ENCODE measurements around the gene ARHGEF5.
"Not testable (repeated sequence)": the region's sequence is repeated elsewhere in the genome, so short reads cannot be mapped to it uniquely, and the experiment has no call there.

The ARHGEF5 gene

DNA sequence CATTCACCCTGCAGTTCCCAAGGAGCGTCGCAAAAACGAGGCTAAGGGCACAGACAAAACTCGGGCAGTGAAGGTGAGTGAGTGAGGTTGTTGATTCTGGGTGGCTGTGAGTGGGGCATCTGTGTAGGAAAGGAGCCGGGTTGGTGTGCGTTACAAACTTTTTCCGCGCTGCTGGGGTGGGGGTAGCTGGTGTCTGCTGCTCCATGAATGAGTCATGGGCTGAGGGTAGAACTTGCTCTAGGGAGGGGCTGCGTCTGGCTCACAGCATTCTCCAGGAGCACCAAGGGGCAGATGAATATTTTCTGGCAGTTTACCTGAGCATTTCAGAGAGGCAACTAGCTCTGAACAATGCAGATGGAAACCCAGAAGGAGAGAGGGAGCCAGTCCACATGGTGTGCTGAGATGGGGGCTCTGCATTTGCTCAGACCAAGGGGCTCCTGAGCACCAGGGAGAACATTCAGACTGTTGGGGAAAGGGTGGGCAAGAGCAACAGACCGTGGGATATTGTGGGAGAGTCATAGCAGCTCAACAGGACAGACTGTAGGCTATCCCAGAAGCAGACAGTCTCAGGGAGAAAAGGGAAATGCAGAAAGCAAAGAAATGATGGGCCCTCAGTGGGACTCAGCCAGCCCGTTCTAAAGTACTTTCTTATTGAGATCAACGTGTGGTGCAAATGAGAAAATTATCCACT lies 29.5 kb downstream of the ARHGEF5 start:
- no peak for FAIRE-seq

DNA sequence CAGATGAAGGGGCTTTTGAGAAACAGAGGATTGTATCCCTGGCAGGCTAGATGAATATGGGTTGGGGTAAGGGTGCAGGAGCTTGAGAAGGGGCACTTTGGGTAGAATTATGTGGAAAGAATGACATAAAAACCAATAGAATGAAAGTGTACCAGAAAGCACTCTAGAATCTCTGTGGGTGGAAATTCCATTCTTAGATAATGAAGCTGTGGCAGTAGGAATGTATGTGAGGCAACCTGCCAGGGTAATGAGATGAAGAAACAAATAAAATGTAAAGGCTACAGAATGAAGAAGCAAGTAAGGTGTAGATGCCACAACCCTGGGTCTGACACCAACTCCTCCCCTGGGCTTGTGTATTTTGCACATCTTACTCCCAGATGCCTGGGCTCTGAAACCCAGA lies 31.5 kb downstream of the ARHGEF5 start:
- FAIRE-seq = no peak

DNA sequence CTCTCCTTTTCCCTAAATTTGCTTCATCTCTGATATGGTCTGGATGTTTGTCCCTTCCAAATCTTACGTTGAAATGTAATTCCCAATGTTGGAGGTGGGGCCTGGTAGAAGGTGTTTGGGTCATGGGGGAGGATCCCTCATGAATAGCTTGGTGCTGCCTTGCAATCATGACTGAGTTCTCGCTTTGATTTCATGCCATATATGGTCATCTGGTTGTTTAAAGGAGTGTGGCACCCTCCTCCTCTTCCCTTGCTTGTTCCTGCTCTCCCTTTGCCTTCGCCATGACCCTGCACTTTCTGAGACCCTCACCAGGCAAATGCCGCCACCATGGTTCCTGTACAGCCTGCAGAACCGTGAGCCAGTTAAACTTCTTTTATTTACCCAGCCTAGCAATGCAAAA lies 33.7 kb downstream of the ARHGEF5 start:
- no peak for FAIRE-seq

DNA sequence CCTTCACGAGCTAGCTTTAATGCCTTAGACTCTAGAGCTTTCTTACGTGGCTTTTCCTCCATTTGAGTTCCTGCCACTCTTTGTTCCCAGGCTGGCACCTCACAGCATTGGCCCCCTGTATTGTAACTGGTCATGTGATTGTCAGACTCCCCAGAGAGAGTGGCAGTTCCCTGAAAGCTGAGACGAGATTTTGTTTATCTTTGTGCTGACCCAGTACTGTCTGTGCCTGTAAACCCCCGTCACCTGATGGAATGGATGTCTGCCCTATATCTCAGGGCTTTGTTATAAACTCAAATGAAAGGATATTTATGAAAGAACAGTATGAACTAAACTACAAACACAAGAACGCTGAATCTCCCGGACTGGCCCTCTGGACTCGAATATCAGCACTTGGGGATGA lies 35.3 kb downstream of the ARHGEF5 start:
- FAIRE-seq = no peak

DNA sequence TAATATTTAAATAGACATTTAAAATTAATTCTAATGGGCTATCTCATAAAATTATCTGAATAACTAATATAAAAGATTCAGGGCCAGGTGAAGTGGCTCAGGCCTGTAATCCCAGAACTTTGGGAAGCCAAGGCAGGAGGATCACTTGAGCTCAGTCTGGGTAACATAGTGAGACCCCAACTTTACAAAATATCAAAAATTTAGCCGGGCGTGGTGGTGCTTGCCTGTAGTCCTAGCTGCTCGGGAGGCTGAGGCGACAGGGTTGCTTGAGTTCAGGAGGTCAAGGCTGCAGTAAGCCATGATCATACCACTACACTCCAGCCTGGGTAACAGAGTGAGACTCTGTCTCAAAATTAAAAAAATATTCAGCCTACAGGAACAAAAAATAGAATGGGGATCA lies 35.8 kb downstream of the ARHGEF5 start:
- no peak for FAIRE-seq

DNA sequence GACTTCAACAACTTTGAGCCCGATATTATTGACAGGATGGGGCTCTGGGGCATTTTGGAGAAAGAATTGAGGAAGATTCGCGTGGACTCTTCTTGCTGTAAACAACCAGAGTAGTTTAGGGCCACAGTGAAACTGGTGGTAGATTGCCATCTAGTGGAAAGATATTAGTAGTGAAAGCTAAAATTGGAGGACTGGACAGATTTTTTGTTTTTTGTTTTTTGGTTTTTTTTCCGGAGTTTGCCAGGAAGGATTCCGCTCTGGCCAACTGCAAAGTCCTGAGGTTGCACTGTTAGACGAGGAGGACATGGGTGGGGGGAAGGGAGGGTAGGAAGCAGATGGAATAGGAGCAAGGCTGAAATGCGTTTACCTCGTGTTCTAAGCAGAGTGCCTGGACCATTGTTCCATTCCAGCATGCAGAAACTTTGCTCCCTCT lies 36.6 kb downstream of the ARHGEF5 start:
- no peak for FAIRE-seq

DNA sequence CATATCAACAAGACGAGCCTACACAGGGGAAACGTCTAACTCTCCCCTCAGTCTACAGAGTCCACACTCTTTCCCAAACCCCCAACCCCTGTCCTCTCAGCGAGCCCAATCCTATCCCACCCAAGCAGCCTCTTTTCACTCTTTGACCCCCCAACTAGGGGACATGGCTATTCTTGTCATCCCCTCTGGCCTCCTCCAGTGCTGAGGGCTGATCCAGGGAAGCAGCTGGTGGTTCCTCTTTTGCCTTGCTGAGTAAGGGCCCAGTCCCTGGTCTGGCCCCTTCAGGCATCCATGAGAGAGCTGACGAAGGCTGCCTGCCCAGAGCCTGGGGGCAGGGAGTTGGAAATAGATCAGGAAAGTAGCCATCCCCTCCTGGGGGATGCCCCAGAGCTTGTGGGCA lies 41.9 kb downstream of the ARHGEF5 start:
- no peak for FAIRE-seq

DNA sequence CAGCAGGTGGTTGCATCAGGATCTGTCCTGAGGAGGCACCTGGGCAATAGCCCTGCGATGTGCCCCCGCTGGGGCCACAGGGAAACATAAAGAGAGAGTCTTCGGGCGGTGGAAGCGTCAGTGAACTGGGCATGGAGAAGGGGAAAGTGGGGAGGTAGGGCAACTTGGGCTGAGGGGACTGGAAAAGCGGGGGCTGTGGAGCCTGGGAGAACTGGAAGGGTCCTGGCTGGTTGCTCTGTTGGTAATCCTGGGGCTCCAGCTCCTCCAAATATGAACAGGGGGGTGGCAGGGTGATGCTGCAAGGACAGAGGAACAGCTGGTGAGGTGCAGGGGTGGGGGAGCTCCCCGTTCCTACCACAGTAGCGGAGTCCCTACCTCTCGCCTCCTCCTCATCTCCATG lies 43.1 kb downstream of the ARHGEF5 start:
- no peak for FAIRE-seq

DNA sequence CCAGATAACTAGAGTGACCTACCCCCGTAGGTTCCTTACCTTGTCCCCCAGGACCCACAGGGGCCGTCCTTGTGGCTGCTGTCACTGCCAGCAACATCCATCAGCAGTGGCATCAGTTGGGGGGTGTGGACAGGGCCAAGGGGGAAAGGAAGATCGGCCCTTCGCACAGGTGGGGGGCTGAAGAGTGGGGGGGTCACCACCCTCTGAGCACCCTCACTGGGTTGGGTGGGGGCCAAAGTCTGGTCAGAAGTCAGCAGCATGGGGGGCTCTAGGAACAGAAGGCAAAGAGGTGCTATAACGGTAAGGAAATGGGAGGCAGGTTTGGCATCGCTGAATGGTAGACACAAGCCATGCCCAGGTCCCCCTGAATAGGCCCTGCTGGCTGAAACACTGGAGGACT lies 43.7 kb downstream of the ARHGEF5 start:
- no peak for FAIRE-seq

DNA sequence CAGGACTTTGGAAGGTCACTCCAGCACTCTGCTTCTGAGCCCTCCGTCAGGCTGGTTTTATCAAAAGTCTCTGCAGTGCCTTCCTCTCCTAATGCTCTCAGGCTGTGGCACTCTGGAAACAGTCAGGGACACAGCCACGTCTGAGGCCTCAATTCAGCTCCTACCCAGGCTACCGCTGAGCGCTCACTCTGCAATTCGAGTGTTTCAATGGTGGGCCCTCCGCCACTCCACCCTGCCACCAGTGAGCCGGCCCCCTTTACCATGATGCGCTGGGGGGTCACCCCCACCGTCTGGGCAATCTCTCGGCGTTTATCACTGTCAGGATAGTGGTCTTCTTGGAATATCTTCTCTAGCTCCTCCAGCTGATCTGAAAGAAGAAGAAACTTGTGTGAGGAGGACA lies 44.7 kb downstream of the ARHGEF5 start:
- no peak for FAIRE-seq

DNA sequence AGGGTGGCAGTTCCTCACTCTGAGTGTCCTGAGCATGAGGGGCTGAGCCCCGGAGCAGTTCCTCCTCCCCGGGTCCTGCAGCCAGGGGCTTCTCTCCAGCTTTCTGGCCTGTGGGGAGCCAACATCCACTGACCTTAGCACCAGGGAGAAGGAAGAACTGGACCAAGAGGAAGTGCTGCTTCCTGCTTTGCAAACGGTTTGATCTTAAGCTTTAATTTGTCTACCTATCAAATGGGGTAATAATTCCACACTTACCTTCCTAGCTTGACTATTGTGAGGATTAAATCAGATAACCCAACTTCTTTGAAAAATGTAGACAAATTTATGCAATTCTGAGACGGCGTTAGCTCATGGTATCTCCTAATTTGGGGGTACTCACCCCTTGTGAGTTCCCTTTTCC lies 46.3 kb downstream of the ARHGEF5 start:
- no peak for FAIRE-seq

DNA sequence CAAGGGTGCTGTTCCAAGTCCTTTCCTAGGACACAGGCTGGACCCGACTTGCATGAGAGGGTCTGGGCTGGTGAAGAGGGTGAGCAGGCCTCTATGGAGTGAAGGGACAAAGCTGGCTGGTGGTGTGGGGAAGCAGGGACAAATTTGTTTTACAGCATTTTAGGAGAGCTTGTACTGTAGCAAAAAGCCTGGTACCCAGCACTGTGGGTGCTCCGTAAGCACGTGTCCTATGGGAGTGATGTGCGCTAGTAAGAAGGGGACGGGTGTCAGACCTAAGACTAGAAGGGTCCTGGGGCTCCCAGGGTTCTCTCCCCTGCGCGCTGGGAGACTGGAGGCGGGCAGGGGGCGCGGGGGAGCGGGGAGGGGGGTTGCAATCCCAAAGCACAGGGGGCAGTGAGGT lies 47.9 kb downstream of the ARHGEF5 start:
- no peak for FAIRE-seq

DNA sequence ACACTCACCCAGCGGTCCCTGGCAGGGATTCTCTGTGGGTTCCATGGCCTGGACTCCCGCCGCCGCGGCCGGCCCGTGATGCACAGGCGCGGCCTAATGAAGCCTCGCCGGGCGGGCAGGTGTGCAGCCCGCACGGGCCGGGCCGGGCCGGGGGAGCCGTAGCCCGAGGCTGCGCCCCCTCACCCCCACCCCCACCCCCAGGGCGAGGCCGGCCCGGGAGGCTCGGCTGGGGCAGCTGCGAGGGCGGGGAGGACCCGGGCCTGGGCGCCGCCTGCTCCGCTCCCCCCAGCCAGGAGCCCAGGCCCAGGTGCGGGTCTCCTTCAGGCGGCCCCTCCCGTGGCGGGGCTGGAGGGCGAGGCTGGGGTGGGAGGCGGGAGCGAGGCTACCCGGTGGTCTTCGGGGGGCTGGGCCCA lies 48.5 kb downstream of the ARHGEF5 start, which contains the start of gene NOBOX:
Gene NOBOX, minus strand, starts transcription at position 45 of the 413 bp plus-strand sequence.
- FAIRE-seq = no peak

DNA sequence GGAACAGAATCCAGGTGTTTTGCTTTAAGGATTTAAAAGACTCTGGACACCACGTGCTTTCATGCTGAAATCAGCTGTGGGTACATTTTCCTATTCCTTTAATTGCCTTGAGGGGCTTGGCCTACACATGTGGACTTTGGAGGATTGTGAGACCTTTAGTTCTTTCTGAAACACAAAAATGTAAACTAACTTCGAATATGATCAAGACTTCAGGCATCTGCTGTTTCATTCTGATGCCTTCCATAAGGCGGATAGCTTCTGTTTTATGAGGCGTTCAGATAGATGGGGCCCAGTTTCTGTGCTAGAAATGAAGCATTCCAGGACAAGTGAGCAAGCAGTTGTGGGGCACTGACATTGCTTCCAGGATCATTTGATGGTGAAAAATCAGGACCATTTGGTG lies 49.7 kb downstream of the ARHGEF5 start:
- FAIRE-seq = no peak

DNA sequence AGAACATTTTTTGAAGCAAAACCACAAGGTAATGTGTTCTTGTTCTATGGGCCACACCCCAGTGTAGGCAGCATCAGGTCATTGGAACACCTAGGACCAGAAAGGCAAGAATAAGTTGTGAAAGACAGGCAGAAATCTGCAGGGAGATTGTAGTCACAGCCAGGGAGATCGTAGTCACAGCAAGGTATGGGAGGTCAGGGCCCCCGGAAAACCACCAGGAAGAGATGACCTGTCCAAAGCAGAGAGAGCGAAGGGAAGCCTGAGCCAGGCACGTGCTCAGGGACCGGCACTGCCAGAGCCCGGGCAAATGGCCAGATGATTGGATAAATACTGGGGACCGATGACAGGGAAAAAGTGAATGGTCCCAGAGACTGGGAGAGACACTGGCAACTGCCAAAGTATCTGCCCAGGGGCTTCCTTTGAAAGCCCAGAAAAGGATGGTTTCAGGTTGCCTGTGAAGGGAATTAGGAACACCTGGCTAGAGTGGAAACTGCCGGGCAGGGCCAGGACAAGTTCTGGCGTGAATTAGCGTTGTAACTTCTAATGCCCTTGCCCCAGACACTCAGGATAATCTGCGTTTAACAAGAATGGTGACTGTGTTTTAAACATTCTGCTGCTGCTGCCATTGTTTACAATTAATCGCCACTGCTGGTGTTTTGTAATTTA lies 52.2 kb downstream of the ARHGEF5 start:
- no peak for FAIRE-seq

DNA sequence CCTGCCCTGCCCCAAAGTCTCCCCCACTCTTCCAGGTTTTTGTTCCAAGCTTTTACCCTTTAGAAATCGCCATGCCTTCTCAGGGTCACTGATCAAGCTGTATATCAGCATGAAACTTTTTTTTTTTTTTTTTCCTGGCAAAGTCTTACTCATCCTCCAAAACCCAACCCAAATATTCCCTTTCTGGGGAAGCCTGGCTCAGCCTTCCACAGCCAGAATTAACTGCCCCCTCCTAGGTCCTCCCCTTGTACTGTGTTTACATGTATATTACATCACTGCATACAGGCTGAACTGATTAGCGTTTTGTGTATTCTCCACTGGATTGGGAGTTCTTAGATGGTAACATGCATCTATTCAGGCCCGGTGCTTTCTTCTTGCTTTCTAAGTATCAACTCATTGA lies 52.9 kb downstream of the ARHGEF5 start:
- FAIRE-seq = no peak

DNA sequence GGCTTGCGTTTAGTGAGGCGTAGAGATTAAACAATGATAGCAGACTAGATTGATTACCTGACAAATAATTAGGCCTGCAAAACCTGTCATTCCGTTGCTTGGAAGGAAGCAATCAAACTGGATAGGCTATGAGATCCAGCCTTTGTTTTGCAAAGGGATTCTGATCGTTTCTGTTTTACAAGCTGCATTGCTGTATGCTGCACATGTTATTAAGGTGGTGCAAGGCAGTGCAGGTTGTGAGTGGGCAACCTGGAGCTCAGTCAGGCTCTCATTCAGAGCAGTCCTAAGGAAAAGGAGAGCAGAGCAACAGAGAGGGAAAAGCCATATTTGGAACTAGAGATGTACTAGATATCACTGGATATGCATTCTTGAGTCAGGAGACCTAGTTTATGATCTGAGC lies 55.2 kb downstream of the ARHGEF5 start:
- FAIRE-seq = no peak

DNA sequence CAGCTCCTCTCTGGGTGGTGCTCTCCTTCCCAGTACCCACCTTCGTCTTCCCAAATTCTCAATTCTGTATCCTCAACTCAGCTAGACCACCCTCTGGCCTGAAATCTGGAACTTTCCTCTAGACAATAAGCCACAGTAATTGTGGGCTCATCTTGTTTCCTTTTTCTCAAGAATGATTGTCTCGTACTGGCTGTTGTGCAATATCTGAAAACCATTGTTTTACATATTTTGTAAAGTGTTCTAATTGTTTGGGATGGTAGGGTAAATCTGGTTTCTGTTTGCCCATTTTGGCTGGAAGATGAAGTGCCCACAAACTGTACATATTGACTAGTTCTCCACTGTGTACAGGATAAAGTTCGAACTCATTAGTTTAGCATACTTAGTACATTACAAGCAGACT lies 59.6 kb downstream of the ARHGEF5 start:
- FAIRE-seq = no peak

DNA sequence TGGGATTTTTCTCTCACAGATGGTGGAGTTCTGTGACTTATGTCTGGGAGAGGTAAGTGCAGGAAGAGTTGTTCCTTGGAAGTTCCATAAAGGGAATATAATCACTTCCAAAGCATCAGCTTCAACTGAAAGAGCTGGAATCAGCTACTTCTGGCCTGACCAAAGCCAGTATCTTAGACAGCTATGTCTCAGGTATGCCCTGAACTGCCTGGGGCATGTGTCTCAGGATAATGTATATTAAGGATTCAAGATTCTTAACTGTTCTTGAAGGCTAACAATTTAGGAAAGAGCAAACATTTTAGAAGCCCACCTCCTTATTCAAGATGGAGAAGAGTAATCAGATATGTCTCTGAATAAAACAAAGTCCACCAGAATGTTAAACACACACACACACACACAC lies 60.7 kb downstream of the ARHGEF5 start:
- no peak for FAIRE-seq

DNA sequence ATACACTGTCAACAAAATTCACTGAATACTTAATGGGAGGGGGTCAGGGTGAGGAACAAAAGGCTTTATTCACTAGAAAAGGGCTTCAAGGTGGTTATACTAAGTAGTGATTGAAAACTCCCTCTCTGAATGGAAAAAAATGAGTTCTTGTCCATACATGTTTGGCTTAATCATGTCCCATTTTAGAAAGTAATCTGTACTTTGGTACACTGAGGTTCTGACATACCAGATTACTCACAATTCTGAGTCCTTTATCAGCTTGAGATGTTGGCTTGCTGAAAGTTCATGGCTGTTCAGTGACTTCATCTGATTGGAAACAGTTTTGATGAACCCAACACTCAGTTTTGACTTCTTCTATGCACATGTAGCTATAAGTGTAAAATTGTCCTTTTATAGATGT lies 61.1 kb downstream of the ARHGEF5 start:
- FAIRE-seq = no peak

DNA sequence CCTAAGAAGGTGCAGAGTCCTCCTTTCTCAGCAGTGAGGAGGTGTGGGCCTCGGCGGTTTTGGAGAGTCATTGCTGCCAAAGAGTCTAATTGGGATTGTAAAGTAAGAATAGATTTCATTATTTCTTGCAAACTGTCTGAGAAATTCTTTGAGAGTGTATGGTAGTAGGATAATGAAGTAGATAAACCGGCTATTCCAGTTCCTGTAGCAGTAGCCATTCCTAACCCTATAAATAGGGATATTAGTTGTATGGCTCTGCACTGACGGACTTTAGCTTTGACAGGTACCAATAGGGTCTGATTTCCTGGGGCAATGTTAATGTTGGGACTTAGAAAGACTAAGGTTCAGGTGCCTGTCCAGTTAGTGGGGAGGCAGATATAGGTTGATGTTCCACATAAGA lies 63.7 kb downstream of the ARHGEF5 start:
- not testable (repeated sequence) for FAIRE-seq

DNA sequence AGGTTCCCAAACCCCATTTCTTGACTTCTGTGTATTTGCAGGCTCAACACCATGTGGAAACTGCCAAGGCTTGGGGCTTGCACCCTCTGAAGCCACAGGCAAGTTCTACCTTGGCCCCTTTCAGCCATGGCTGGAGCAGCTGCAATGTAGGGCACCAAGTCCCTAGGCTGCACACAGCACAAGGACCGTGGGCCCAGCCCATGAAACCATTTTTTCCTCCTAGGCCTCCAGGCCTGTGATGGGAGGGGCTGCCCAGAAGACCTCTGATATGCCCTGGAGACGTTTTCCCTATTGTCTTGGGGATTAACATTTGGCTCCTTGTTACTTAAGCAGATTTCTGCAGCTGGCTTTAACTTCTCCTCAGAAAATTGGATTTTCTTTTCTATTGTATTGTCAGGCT lies 72.3 kb downstream of the ARHGEF5 start:
- not testable (repeated sequence) for FAIRE-seq

DNA sequence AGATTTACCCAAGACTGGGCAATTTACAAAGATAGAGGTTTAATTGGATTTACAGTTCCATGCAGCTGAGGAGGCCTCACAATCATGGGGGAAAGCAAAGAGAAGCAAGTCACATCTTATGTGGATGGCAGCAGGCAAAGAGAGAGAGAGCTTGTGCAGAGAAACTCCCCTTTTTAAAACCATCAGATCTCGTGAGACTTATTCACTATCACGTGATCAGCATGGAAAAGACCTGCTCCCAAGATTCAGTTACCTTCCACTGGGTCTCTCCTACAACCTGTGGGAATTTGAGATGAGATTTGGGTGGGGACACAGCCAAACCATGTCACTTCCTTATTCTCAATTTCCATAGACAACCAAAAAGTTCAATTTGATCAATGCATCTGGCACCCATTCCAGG lies 73.2 kb downstream of the ARHGEF5 start:
- FAIRE-seq = no peak
